ENCODE data around the gene CCDC77.

GRCh38 chr12:418432-418831 is 17.0 kb downstream of the CCDC77 start:
- TF ChIP-seq MAX (IDR thresholded peaks at IDR 0.05; ENCODE audit: insufficient read depth, insufficient read length) (no peak), CTCF (IDR thresholded peaks at IDR 0.05; ENCODE audit: extremely low read depth in 1 of 2, insufficient read depth in 1 of 2, low read depth in 1 of 2, low read length in 2 of 2) (no peak), POLR2A (IDR thresholded peaks at IDR 0.05; ENCODE audit: low read depth, low read length) (no peak), POLR2AphosphoS5 (IDR thresholded peaks at IDR 0.05; ENCODE audit: insufficient read depth, low read depth, low read length) (no peak), EZH2 (IDR thresholded peaks at IDR 0.05; ENCODE audit: borderline replicate concordance, low read depth, low read length, severe bottlenecking) (no peak), GATA2 (IDR thresholded peaks at IDR 0.05; ENCODE audit: insufficient read depth, insufficient read length, low read depth, low read length) (no peak), FOS (IDR thresholded peaks at IDR 0.05; ENCODE audit: borderline replicate concordance, insufficient read depth, low read length) (no peak)
